PC-3 (cell line): ENCODE measurements around the gene CSNK1D. TPM values are rescaled to one million over a fixed set of nuclear protein-coding genes. Genes with fewer than 3 reads are reported as not detected.

ENCODE experiments used
- ATAC-seq: fragments of 200-7000 bp; cut with Tn5 transposase; 2 replicates; pipeline ENCODE4 v1.9.1; 2020; ENCODE audit warnings: mild to moderate bottlenecking, moderate library complexity
- BruUV-seq: library from RNA; stranded (reverse); fragments of 400-500 nt; replicated peaks from 2 replicates; lab custom pipeline; 2021; lab: Mats Ljungman, UMichigan
- CTCF ChIA-PET: fragments of 300-600 bp; sonication (Branson Sonifier 250); formaldehyde crosslinking; loops from one replicate; lab custom pipeline; 2022; ENCODE audit warnings: antibody characterized with exemption; lab: Charles Lee
- POLR2A ChIA-PET: fragments of 300-600 bp; sonication (Branson Sonifier 250); formaldehyde crosslinking; loops from one replicate; lab custom pipeline; 2022; ENCODE audit warnings: antibody characterized with exemption; ENCODE audit not compliant: unreplicated experiment; lab: Charles Lee
- DNase-seq: peaks from one replicate; pipeline ENCODE4 v3.0.0-alpha.2; 2015
- H2AFZ ChIP-seq: fragments of 300-600 bp; sonication (generic); 2 replicates; pipeline ENCODE4 v1.6.0; 2016; ENCODE audit warnings: antibody characterized with exemption, low read length
- H3F3A ChIP-seq: fragments of 300-600 bp; sonication (generic); one replicate; pipeline ENCODE4 v1.6.0; 2017; ENCODE audit warnings: antibody characterized with exemption, low read length, control low read depth, mild to moderate bottlenecking; ENCODE audit not compliant: unreplicated experiment
- H3K27ac ChIP-seq: fragments of 300-600 bp; sonication (generic); 2 replicates; pipeline ENCODE4 v1.5.1; 2016; ENCODE audit warnings: mild to moderate bottlenecking, low read length
- H3K27me3 ChIP-seq: fragments of 300-600 bp; sonication (generic); 2 replicates; pipeline ENCODE4 v1.6.1; 2016; ENCODE audit warnings: low read length, mixed read lengths
- H3K36me3 ChIP-seq: fragments of 300-600 bp; sonication (generic); 2 replicates; pipeline ENCODE4 v1.6.1; 2016; ENCODE audit warnings: low read depth, mixed run types, low read length, mixed read lengths
- H3K4me1 ChIP-seq: fragments of 300-600 bp; sonication (generic); 2 replicates; pipeline ENCODE4 v1.5.1; 2016; ENCODE audit warnings: low read length; ENCODE audit not compliant: insufficient read depth
- H3K4me2 ChIP-seq: fragments of 300-600 bp; sonication (generic); 2 replicates; pipeline ENCODE4 v1.6.0; 2016; ENCODE audit warnings: low read length
- H3K4me3 ChIP-seq: fragments of 300-600 bp; sonication (generic); 2 replicates; pipeline ENCODE4 v1.5.1; 2016; ENCODE audit warnings: mild to moderate bottlenecking, low read length, mixed read lengths
- H3K79me2 ChIP-seq: fragments of 300-600 bp; sonication (generic); 2 replicates; pipeline ENCODE4 v1.6.1; 2017; ENCODE audit warnings: low read length, mixed read lengths
- H3K9ac ChIP-seq: fragments of 300-600 bp; sonication (generic); 2 replicates; pipeline ENCODE4 v1.6.0; 2016; ENCODE audit warnings: mild to moderate bottlenecking, low read length
- H3K9me2 ChIP-seq: fragments of 300-600 bp; sonication (generic); replicated peaks from 2 replicates; pipeline ENCODE4 v1.6.1; 2016; ENCODE audit warnings: mixed run types, low read length, mixed read lengths
- H3K9me3 ChIP-seq: fragments of 300-600 bp; sonication (generic); 2 replicates; pipeline ENCODE4 v1.6.1; 2016; ENCODE audit warnings: low read length, mixed read lengths
- H4K20me1 ChIP-seq: fragments of 300-600 bp; sonication (generic); 2 replicates; pipeline ENCODE4 v1.6.1; 2016; ENCODE audit warnings: low read length, mixed read lengths
- EZH2 ChIP-seq: fragments of 300-600 bp; sonication (generic); IDR thresholded peaks from one replicate; pipeline ENCODE4 v1.6.1; 2017; ENCODE audit warnings: antibody characterized with exemption, mild to moderate bottlenecking, low read length; ENCODE audit not compliant: unreplicated experiment
- EZH2phosphoT487 ChIP-seq: fragments of 300-600 bp; sonication (generic); IDR thresholded peaks from 2 replicates; pipeline ENCODE4 v1.6.1; 2018; ENCODE audit warnings: mild to moderate bottlenecking, antibody characterized with exemption, low read length, borderline replicate concordance
- intact Hi-C: fragments of 100-400 bp; cut with micrococcal nuclease; formaldehyde crosslinking; loops from 2 replicates; pipeline ENCODE4 v1.9.0; 2023
- total RNA-seq: library from RNA; depleted of rRNA; stranded (reverse); fragments of >200 nt; gene quantifications from 2 replicates; pipeline ENCODE4 v1.2.3, GENCODE V29; 2014
- TF ChIP-seq, protein P1 (sequence below): fragments of 300-600 bp; sonication (generic); conservative IDR thresholded peaks from 2 replicates; pipeline ENCODE4 v1.5.1; 2017; ENCODE audit warnings: antibody characterized with exemption, low read depth, mild to moderate bottlenecking, low read length

Gene CSNK1D
- total RNA-seq, 1 experiment from 2014 or later = 58.6 TPM

DNA sequence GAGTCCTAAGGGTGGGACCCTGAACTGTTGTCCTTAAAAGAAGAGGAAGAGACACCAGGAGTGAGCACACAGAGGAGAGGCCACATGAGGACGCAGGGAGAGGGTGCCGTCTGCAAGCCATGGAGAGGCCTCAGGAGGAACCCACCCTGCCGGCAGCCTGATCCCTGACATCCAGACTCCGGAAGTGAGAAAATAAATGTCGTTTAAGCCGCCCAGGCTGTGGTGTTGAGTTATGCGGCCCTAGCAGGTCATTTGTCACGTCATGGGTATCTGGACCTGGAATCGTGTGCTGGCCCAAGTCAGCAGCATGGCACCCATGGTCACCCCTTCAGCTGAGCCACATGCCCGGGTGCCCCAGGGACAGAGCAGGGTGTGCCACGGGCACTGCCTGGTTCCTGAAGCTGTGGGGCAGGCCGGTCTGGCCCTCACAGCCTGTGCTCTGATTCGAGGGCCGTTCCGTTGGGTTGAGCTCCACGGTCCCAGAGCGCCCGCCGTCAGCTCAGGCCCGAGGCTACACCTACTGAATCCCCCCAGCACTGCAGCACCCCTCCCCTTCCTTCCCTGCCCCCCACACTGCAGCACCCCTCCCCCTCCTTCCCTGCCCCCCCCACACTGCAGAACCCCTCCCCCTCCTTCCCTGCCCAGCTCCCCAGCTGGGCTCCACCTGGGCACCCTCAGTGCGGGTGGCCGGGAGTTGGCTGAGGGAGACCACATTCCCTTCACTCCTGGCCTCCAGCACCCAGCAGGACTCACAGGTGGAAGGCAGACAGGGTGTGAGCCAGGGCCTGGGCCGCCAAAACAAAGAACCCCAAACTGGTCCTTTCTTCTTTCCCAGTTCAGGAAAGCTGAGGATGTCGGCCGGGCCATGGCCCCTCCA lies 58.2 kb downstream of the CSNK1D start:
- H3K36me3 ChIP-seq = no peaks in the 10 kb centered on the region
- no peak for DNase-seq
- H4K20me1 ChIP-seq = no peaks in the 10 kb centered on the region
- H3K27me3 ChIP-seq = no peaks in the 10 kb centered on the region
- H3K9ac ChIP-seq = no peak overlapping the region
- peak overlapping the region; percentile 91; the same call in 1 of the 2 replicates for H3K27ac ChIP-seq
- no peak for ATAC-seq
- peaks cover 17% of the 10 kb centered on the region for H3K79me2 ChIP-seq
- H2AFZ ChIP-seq = no peak overlapping the region
- H3K9me3 ChIP-seq = no peaks in the 10 kb centered on the region
- H3F3A ChIP-seq = no peaks in the 10 kb centered on the region
- no peak for TF ChIP-seq EZH2
- H3K4me3 ChIP-seq = no peak overlapping the region
- no peaks in the 10 kb centered on the region for H3K9me2 ChIP-seq
- intact Hi-C loops = no loop called here
- H3K4me2 ChIP-seq = no peak overlapping the region
- POLR2A ChIA-PET = no interaction called here
- no TSS peak for BruUV-seq
- H3K4me1 ChIP-seq = peaks cover 43% of the 10 kb centered on the region
- CTCF ChIA-PET = no interaction called here

DNA sequence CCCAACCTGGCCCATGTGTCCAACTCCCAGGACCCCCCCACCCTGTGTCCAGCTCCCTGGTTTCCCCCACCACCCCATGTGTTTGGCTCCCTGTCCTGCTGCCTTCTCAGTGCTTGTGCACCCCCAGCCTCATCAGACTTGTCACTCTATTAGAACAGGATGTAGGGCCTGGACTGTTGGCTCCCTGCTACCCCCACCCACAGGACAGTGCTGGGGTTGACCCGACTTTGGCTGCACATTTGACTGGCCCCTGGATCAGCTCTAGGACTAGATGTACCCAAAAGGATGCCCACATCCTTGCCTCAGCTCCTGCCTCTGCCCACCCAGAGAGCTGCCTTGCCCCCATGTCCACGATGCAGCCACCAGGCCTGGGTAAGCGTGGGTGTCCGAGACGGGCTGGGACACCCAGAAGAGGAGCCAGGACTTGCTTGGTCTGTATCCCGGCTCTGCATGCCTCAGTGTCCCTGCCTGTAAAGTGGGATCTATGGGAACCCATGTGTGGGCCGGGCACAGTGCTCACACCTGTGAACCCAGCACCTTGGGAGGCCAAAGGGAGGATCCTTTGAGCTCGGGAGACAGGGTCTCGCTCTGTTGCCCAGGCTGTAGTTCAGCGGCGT lies 59.4 kb downstream of the CSNK1D start:
- no peaks in the 10 kb centered on the region for H3K36me3 ChIP-seq
- H3K4me3 ChIP-seq = no peak overlapping the region
- no peaks in the 10 kb centered on the region for H3K9me2 ChIP-seq
- no peak overlapping the region for H3K9ac ChIP-seq
- no peak overlapping the region for H3K4me2 ChIP-seq
- ATAC-seq = no peak
- TF ChIP-seq EZH2phosphoT487 = no peak
- TF ChIP-seq, protein P1, sequence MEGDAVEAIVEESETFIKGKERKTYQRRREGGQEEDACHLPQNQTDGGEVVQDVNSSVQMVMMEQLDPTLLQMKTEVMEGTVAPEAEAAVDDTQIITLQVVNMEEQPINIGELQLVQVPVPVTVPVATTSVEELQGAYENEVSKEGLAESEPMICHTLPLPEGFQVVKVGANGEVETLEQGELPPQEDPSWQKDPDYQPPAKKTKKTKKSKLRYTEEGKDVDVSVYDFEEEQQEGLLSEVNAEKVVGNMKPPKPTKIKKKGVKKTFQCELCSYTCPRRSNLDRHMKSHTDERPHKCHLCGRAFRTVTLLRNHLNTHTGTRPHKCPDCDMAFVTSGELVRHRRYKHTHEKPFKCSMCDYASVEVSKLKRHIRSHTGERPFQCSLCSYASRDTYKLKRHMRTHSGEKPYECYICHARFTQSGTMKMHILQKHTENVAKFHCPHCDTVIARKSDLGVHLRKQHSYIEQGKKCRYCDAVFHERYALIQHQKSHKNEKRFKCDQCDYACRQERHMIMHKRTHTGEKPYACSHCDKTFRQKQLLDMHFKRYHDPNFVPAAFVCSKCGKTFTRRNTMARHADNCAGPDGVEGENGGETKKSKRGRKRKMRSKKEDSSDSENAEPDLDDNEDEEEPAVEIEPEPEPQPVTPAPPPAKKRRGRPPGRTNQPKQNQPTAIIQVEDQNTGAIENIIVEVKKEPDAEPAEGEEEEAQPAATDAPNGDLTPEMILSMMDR = no peak
- no peak for TF ChIP-seq EZH2
- no peak overlapping the region for H3K27ac ChIP-seq
- ChIA-PET POLR2A (no interaction called here), CTCF (no interaction called here)
- H3F3A ChIP-seq = no peaks in the 10 kb centered on the region
- intact Hi-C loops = no loop called here
- no peaks in the 10 kb centered on the region for H3K27me3 ChIP-seq
- DNase-seq = no peak
- no TSS peak for BruUV-seq
- H2AFZ ChIP-seq = no peak overlapping the region
- H3K9me3 ChIP-seq = no peaks in the 10 kb centered on the region
- no peaks in the 10 kb centered on the region for H4K20me1 ChIP-seq
- H3K4me1 ChIP-seq = peaks cover 43% of the 10 kb centered on the region
- peaks cover 17% of the 10 kb centered on the region for H3K79me2 ChIP-seq

DNA sequence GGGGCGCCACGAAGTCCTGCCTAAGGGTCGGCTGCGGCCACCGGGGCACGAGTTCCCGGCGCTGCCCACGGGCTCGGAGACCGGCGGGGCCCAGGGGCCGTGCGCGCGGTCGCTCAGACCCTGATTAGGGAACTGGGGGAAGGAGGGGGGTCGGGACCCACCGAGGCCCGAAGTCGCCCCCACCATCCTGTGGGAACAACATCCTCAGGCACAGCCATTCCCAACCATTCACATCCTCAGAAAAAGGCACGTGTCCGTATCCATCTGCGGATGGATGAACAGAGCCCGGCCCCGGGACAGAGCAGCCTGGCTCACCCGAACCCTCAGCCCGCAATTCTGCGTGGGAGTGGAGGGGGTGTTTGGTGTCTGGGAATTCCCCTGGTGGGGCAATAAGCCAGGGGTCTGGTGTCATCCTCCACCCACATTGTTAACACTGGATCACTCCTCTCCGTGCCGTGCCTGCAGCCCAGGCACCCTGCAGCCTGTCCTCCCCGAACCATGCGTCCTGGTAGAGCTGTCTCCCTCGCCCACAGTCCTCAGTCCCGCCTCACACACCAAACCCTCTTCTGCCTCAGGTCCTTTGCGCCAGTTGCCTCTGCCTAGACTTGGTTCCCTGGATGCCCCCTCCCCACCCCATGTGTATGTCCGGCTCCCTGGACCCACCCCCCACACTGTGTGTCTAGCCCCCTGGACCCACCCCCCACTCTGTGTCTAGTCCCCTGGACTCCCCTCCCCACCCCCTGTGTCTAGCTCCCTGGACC lies 60.1 kb downstream of the CSNK1D start:
- Histone ChIP-seq H3K9me2 (no peaks in the 10 kb centered on the region), H3K79me2 (peaks cover 17% of the 10 kb centered on the region), H3K9me3 (no peaks in the 10 kb centered on the region), H3K27ac (peak overlapping the region; percentile 75), H3K36me3 (no peaks in the 10 kb centered on the region), H3K27me3 (no peaks in the 10 kb centered on the region), H2AFZ (peak overlapping the region; percentile 95), H3K4me3 (peak overlapping the region; percentile 97), H3F3A (no peaks in the 10 kb centered on the region), H4K20me1 (no peaks in the 10 kb centered on the region), H3K4me2 (peak overlapping the region; percentile 98), H3K4me1 (peaks cover 42% of the 10 kb centered on the region), H3K9ac (peak overlapping the region; percentile 99)
- ChIA-PET CTCF (no interaction called here), POLR2A (no interaction called here)
- no peak for TF ChIP-seq EZH2phosphoT487
- no peak for TF ChIP-seq EZH2
- TF ChIP-seq, protein P1 = no peak
- intact Hi-C loops = no loop called here
- ATAC-seq (peak; percentile 11), DNase-seq (peak; percentile 56)
- TSS peak; percentile 39 for BruUV-seq
